Choroid plexus epithelial cell (primary cell): Measurements from ENCODE around the gene ESYT2.
A peak's percentile ranks its signal among the peaks of the same experiment; 100 is the strongest.

Source experiments
- DNase-seq: peaks from one replicate; pipeline ENCODE4 v3.0.0-alpha.2; 2010; ENCODE audit warnings: low read depth
- H3K4me3 ChIP-seq: 2 replicates; pipeline ENCODE4 v1.5.1; 2011; ENCODE audit warnings: low read depth, mild to moderate bottlenecking, control low read depth, low read length, moderate library complexity
- TF ChIP-seq, protein P1 (sequence below): conservative IDR thresholded peaks from 2 replicates; pipeline ENCODE4 v1.5.1; 2011; ENCODE audit warnings: low read depth, mild to moderate bottlenecking, control low read depth, inconsistent platforms, low read length, moderate library complexity

The ESYT2 gene

DNA sequence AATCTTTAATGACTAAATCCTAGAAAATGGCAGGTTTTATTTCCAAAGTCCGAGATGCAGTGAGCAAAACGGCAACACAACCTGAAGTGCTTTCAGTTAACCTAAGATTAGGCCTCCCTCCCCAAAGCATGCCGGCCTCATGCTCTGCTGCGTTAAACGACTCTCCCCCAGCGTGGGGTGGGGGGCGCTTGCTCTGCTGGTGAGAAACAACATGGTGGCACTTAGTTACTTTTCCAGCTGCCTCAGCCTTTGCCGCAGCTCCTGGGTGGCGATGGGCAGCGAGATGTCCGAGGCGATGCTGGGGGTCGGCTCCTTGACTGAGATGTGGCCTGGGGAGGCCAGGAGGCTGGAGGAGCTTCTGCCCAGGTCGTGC is 88.0 kb downstream of the ESYT2 start:
- no peak for DNase-seq
- TF ChIP-seq, protein P1, sequence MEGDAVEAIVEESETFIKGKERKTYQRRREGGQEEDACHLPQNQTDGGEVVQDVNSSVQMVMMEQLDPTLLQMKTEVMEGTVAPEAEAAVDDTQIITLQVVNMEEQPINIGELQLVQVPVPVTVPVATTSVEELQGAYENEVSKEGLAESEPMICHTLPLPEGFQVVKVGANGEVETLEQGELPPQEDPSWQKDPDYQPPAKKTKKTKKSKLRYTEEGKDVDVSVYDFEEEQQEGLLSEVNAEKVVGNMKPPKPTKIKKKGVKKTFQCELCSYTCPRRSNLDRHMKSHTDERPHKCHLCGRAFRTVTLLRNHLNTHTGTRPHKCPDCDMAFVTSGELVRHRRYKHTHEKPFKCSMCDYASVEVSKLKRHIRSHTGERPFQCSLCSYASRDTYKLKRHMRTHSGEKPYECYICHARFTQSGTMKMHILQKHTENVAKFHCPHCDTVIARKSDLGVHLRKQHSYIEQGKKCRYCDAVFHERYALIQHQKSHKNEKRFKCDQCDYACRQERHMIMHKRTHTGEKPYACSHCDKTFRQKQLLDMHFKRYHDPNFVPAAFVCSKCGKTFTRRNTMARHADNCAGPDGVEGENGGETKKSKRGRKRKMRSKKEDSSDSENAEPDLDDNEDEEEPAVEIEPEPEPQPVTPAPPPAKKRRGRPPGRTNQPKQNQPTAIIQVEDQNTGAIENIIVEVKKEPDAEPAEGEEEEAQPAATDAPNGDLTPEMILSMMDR, result no peak
- H3K4me3 ChIP-seq, result no peak overlapping the region

DNA sequence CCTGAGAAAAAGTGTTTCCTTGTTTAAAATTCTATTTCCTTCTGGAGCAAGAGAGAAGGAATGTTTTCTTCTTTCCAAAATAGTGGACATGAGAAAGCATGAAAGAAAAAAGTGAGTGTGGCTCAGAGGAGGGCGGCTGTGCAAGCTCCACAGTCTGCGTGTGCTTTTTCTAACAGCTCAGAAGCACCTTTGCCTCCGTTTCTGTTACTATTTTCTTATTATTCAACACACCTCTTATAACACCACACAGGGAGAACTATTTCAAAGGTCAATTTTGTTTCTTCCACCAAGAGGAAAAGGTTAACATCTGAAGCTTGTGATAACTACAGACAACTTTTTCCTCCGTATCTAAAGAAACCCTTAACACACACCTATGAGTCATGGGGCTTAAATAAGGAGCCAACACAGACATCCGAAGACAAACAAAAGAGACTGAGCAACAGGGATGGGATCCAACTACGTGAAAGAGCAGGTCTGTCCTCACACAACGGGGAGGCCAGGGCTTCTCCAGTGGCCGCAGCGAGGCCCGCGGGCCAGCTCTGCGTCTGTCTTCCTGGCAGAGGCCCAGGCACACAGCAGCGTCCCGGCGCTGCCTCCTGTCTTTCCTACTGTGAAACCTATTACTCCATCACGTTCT is 88.5 kb downstream of the ESYT2 start:
- peak; percentile 96 for DNase-seq
- H3K4me3 ChIP-seq, result no peak overlapping the region
- TF ChIP-seq, protein P1, result peak; percentile 51

DNA sequence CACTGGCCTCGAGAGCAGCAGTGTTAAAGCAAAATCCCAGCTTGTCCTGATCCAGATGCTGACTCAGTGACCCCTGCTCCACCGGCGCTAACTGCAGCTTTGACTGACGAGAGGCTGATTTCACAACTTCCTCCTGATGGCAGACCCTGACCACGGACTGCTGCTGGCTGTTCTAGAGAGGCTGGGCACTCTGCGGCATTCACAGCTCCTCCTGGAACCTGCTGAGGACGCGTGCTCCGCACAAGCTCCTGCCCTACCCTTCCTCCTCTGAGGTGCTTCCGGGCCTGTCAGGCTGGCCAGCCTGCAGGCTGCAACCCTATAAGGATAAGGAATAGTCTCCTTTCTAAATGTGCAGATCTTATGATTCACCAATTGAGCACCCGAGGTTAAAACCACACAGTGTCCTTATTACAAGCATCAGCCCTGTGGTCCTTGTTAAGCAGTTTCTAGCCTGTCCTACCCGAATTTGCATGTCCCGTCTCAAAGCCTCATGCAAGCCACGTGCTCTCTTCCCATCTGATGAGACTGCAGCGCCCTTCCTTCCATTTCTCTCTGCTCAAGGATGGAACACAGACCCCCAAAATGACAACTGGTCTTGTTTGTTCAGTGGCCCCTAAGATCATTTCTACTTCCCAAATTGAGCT is 89.2 kb downstream of the ESYT2 start:
- TF ChIP-seq, protein P1, result no peak
- peak; percentile 97 for DNase-seq
- no peak overlapping the region for H3K4me3 ChIP-seq

DNA sequence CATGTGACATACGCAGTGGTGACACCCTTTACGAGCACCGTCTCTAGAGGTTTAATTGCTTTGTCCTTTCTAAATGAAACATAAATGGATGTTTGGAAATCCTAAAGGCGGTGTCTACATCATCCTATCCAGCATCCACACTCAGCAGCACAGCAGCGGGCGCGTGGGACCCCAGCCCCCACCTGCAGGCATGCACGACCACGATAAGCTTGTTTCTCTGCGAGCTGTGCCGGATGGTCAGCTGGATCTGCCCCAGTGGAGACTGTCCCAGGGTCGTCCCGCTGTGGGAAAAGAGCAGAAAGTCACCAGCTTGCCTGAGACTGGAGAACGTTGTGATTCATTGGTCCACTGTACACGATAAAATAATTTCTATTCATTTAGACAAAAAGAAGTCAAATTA is 90.5 kb downstream of the ESYT2 start:
- H3K4me3 ChIP-seq, result no peak overlapping the region
- no peak for DNase-seq
- TF ChIP-seq, protein P1, result no peak

DNA sequence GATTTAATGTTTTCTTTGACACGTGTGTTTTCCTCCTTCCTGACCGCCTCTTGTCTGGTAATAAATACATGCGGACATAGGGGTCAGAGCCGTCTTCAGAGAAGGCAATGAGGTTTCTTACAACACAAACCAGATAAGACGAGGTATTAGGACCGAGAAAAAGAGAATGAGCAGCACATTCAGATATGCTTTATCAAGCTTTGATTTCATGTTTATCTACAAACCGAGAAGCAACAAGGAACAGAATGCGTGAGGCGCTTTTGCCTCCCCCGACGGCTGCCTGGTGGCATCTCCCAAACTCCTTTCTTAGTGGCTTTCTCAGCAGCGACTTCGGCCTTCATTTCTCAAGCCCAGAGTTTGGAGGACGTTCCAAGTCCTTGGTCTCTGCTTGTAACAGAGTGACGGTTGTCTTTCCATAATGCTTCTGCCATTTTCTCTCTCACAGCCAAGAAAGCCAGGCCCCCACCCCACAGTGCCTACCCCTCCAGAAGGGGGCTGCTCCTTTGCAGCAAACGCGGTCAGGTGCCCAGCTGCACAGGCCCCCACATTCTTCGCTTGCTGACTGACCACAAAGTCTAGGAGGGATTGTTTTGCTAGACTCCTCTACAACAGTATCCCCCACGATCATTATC is 92.1 kb downstream of the ESYT2 start:
- DNase-seq, result no peak
- no peak overlapping the region for H3K4me3 ChIP-seq
- TF ChIP-seq, protein P1, result no peak

DNA sequence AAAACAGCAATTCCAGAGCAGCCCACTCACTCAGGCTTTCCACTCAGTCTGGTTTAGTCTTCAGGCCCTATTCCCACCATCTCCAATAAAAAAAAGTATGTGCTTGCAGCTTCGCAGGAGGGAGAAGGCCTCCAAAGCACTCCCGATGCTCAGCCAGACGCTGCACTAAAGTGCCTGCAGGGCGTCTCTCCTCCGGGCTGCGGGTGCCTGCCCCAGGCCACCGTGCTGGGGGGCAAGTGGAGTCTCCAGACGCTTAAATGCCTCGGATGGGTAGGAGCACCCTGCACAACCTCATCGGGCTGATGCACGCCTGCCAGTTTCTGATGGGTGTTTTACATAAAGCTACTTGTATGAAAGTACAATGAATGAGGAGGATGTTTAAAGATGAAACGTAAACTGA is 93.4 kb downstream of the ESYT2 start:
- H3K4me3 ChIP-seq, result no peak overlapping the region
- TF ChIP-seq, protein P1, result no peak
- no peak for DNase-seq
